HepG2 (cell line): Measurements from ENCODE around the gene TMEM219. TPM values are rescaled to one million over a fixed set of nuclear protein-coding genes. Genes with fewer than 3 reads are reported as not detected.

Experiments used
- HDAC1 ChIP-seq: sonication (generic); formaldehyde crosslinking; IDR thresholded peaks from 2 replicates; pipeline ENCODE4 v1.5.1; 2020; ENCODE audit warnings: mild to moderate bottlenecking, missing genetic modification reagents
- IRF1 ChIP-seq: sonication (generic); formaldehyde crosslinking; IDR thresholded peaks from 2 replicates; pipeline ENCODE4 v1.4.0; 2020; ENCODE audit warnings: low read depth, mild to moderate bottlenecking, missing genetic modification reagents
- MYC ChIP-seq: sonication (generic); formaldehyde crosslinking; IDR thresholded peaks from 2 replicates; pipeline ENCODE4 v1.9.0; 2021; ENCODE audit warnings: missing genetic modification reagents, borderline replicate concordance
- ZBTB14 ChIP-seq: sonication (generic); formaldehyde crosslinking; IDR thresholded peaks from 2 replicates; pipeline ENCODE4 v1.4.0; 2020; ENCODE audit warnings: missing genetic modification reagents
- ZBTB43 ChIP-seq: sonication (generic); formaldehyde crosslinking; conservative IDR thresholded peaks from 2 replicates; pipeline ENCODE4 v1.4.0; 2020; ENCODE audit warnings: missing genetic modification reagents
- ZNF333 ChIP-seq: sonication (generic); formaldehyde crosslinking; IDR thresholded peaks from 2 replicates; pipeline ENCODE4 v1.4.0; 2020; ENCODE audit warnings: mild to moderate bottlenecking, missing genetic modification reagents, borderline replicate concordance
- ZNF383 ChIP-seq: sonication (generic); formaldehyde crosslinking; IDR thresholded peaks from 2 replicates; pipeline ENCODE4 v1.4.0; 2020; ENCODE audit warnings: missing genetic modification reagents, mild to moderate bottlenecking, borderline replicate concordance
- ZNF883 ChIP-seq: sonication (generic); formaldehyde crosslinking; IDR thresholded peaks from 2 replicates; pipeline ENCODE4 v1.5.1; 2020; ENCODE audit warnings: mild to moderate bottlenecking, missing genetic modification reagents; ENCODE audit errors: not compliant biosample characterization
- polyA plus RNA-seq, 8 experiments: library from polyadenylated mRNA; depleted of rRNA in 3 of 8; stranded (reverse) in 7 of 8; unstranded in 1 of 8; fragments of >200 nt; fragmentation: Illumina TruSeq in 4 of 8; extraction: Trizol in 4 of 8; gene quantifications; 2 replicates each; pipeline versions ENCODE4 v1.2.1 to v1.2.3, GENCODE V29; 2011 to 2016; ENCODE audit warnings: low read depth in 4 of 8, missing spikeins in 1 of 8, mixed read lengths in 1 of 8; ENCODE audit not compliant: insufficient read depth in 1 of 8
- total RNA-seq, 5 experiments: library from RNA; depleted of rRNA; stranded (reverse); fragments of >200 nt; fragmentation: Illumina TruSeq; extraction: Trizol; gene quantifications; 2 replicates each; pipeline ENCODE4 v1.2.3, GENCODE V29; 2016; ENCODE audit warnings: low read depth in 1 of 5

TMEM219 gene
- total and polyA plus RNA-seq, 2 of the 13 experiments (the other 11 are each of a cell fraction or from before 2014, with no cell fraction given) = 105 to 115 TPM

DNA sequence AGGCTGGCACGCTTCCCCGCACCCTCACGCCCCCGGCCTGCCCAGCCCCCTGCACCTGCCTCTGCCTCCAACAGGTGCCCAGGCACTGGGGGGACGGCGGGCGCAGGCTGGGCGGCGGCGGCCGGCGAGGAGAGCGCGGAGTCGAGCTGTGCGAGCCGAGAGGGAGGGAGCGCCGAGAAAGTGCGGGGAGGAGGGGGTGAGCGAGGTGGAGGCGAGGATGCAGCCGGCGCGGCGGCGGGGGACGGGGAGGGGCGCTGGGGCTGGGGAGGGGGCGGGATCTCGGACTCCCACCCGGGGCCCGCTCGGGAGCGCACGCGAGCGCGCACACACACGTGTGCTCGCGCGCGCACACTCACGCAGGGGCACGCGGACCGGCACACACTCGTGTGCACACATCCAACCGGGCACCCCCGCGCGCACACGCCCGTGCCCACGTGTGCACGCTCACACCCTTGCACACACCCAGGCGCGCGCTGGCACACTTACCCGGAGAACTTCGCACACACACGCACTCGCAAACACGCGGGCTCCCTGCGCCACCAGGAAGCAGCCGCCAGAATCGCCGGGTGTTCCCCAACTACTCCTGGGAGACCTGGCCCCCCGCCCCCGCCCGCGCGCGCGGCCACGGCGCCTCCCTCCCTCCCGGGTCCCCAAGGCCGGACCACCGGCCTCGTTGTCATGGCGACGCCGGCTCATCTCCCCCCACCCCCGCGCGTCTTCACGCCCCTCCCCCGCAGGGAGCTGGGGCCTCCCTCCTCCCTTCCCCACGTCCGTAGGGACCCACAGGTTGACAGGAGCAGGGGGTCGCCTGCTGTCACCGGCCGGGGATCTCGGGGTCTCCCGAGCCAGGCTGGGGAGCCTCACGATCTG lies 49.2 kb downstream of the TMEM219 start, which contains the start of gene DOC2A (continued):
- 0 out of 2 replicates have a peak, but pooled peaks have one; percentile 32 for TF ChIP-seq ZBTB43 (CRISPR knock-in tag)
- TF ChIP-seq ZBTB14 (CRISPR knock-in tag) = peak; percentile 71; the same call in 1 of the 2 replicates
- no peak for TF ChIP-seq MYC (CRISPR knock-in tag)
- 0 out of 2 replicates have a peak, but pooled peaks have one; percentile 64 for TF ChIP-seq ZNF333
- no peak for TF ChIP-seq ZNF383 (CRISPR knock-in tag)
- no peak for TF ChIP-seq IRF1 (CRISPR knock-in tag)
- no peak for TF ChIP-seq HDAC1
- TF ChIP-seq ZNF883 (CRISPR knock-in tag) = peak; percentile 26
- TF ChIP-seq, all 625 proteins: peak for 14
